Ascending aorta (tissue), 2 donors: Measurements from ENCODE around the gene ARHGAP20. TPM values are rescaled to one million over a fixed set of nuclear protein-coding genes. Genes with fewer than 3 reads are reported as not detected.
"Not testable (repeated sequence)": the region's sequence is repeated elsewhere in the genome, so short reads cannot be mapped to it uniquely, and the experiment has no call there.

Experiments used
- DNase-seq, 2 donors: peaks; one replicate each; pipeline ENCODE4 v3.0.0-alpha.2; 2019; ENCODE audit warnings: low spot score in 2 of 2
- H3K27ac ChIP-seq, 2 donors: fragments of 200-600 bp; sonication (generic); one replicate each; pipeline ENCODE4 v1.5.1; 2016 to 2017; ENCODE audit warnings: mild to moderate bottlenecking in 1 of 2
- H3K27me3 ChIP-seq: fragments of 200-600 bp; sonication (generic); one replicate; pipeline ENCODE4 v1.5.1; 2017
- H3K36me3 ChIP-seq, 2 donors: fragments of 200-600 bp; sonication (generic); one replicate each; pipeline ENCODE4 v1.5.1; 2016
- H3K4me1 ChIP-seq, 2 donors: fragments of 200-600 bp; sonication (generic); one replicate each; pipeline ENCODE4 v1.5.1; 2016 to 2017; ENCODE audit warnings: mild to moderate bottlenecking in 1 of 2
- H3K4me3 ChIP-seq, 2 donors: fragments of 200-600 bp; sonication (generic); one replicate each; pipeline ENCODE4 v1.5.1; 2016 to 2017; ENCODE audit warnings: mild to moderate bottlenecking in 1 of 2
- H3K9me3 ChIP-seq, 2 donors: fragments of 200-600 bp; sonication (generic); one replicate each; pipeline ENCODE4 v1.5.1; 2016
- intact Hi-C: fragments of 100-400 bp; cut with DNase I; formaldehyde crosslinking; loops from one replicate; pipeline ENCODE4 v1.15.1; 2023
- total RNA-seq: library from RNA; depleted of rRNA; stranded (reverse); fragments of >200 nt; gene quantifications from one replicate; pipeline ENCODE4 v1.1.0, GENCODE V29; 2016
- TF ChIP-seq, protein P1 (sequence below), 3 experiments: fragments of 200-600 bp in 2 of 3; fragments of 450-650 bp in 1 of 3; sonication (generic) in 2 of 3; IDR thresholded peaks; one replicate each; pipeline ENCODE4 v1.5.1; 2016 to 2019; ENCODE audit warnings: antibody characterized with exemption in 3 of 3, mild to moderate bottlenecking in 1 of 3, moderate library complexity in 1 of 3

ARHGAP20 gene
- total RNA-seq, 1 donor from 2014 or later, result 4.9 TPM

DNA sequence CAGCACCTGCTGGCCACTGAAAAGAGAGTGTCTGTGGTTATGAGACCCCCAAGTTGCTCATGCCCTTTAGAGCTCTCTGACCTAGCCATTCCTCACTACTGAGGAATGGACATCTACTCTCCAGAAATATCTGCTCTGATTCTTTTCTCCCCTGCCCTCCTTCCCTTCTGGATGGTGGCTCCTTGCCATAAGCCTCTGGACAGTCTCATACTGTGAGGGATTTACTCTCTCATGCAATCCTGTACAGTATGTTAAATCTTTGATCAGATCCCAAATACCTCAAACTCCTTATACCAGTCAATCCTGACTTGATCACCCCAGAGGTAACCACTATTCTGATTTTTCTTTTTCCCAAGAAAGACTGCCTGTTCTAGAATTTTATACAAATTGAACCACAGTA lies 80.7 kb downstream of the ARHGAP20 start:
- no peaks in the 10 kb centered on the region for H3K4me1 ChIP-seq
- TF ChIP-seq, protein P1, sequence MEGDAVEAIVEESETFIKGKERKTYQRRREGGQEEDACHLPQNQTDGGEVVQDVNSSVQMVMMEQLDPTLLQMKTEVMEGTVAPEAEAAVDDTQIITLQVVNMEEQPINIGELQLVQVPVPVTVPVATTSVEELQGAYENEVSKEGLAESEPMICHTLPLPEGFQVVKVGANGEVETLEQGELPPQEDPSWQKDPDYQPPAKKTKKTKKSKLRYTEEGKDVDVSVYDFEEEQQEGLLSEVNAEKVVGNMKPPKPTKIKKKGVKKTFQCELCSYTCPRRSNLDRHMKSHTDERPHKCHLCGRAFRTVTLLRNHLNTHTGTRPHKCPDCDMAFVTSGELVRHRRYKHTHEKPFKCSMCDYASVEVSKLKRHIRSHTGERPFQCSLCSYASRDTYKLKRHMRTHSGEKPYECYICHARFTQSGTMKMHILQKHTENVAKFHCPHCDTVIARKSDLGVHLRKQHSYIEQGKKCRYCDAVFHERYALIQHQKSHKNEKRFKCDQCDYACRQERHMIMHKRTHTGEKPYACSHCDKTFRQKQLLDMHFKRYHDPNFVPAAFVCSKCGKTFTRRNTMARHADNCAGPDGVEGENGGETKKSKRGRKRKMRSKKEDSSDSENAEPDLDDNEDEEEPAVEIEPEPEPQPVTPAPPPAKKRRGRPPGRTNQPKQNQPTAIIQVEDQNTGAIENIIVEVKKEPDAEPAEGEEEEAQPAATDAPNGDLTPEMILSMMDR (IDR thresholded peaks at IDR 0.05), result no peak
- DNase-seq, result no peak
- H3K36me3 ChIP-seq, result no peaks in the 10 kb centered on the region
- intact Hi-C loops, result no loop called here
- no peaks in the 10 kb centered on the region for H3K9me3 ChIP-seq
- H3K4me3 ChIP-seq, result no peak overlapping the region
- no peaks in the 10 kb centered on the region for H3K27me3 ChIP-seq
- H3K27ac ChIP-seq, result no peak overlapping the region

DNA sequence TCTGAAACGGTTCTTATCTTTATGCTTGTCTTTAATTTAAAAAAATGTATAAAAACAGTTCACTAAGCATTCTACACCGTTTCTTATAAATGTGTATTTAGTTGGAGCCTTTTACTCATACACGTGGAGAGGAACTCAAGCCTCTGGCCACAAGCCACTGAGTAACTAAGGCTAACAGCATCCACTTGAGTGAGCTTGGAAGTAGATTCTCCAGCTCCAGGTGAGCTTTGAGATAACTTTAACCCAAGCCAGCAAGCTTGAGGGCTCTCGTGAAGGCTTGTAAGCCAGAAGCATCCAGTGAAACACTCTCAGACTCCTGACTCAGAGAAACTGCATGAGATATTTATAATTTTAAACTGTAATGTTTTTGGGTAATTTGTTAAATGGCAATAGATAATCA lies 82.6 kb downstream of the ARHGAP20 start:
- no peaks in the 10 kb centered on the region for H3K27me3 ChIP-seq
- intact Hi-C loops, result no loop called here
- DNase-seq, result no peak
- no peaks in the 10 kb centered on the region for H3K4me1 ChIP-seq
- no peak overlapping the region for H3K4me3 ChIP-seq
- TF ChIP-seq, protein P1 (IDR thresholded peaks at IDR 0.05), result no peak
- H3K36me3 ChIP-seq, result no peaks in the 10 kb centered on the region
- no peak overlapping the region for H3K27ac ChIP-seq
- no peaks in the 10 kb centered on the region for H3K9me3 ChIP-seq

DNA sequence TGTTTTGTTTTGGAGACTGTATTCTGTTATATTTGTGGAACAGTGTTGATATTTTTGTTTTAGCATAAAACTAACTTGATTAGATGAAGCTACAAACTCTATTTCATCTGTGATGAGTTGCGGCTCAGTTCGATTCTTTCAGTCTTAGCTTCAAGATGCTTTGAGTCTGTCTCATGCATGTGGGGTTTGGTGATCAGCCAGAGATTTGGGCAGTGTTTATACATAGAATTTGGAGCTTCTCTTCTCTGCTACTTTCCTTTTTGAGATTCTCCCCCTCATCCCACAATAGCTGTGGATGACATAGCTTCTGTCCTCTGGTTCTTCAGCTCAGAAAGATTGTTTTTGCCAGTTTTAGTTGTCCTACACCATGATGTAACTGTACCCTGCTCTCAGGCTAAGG lies 90.4 kb downstream of the ARHGAP20 start:
- no peaks in the 10 kb centered on the region for H3K9me3 ChIP-seq
- intact Hi-C loops, result no loop called here
- H3K4me3 ChIP-seq, result no peak overlapping the region
- TF ChIP-seq, protein P1 (IDR thresholded peaks at IDR 0.05), result no peak
- H3K27ac ChIP-seq, result no peak overlapping the region
- no peaks in the 10 kb centered on the region for H3K4me1 ChIP-seq
- H3K36me3 ChIP-seq, result no peaks in the 10 kb centered on the region
- H3K27me3 ChIP-seq, result no peaks in the 10 kb centered on the region
- DNase-seq, result no peak

DNA sequence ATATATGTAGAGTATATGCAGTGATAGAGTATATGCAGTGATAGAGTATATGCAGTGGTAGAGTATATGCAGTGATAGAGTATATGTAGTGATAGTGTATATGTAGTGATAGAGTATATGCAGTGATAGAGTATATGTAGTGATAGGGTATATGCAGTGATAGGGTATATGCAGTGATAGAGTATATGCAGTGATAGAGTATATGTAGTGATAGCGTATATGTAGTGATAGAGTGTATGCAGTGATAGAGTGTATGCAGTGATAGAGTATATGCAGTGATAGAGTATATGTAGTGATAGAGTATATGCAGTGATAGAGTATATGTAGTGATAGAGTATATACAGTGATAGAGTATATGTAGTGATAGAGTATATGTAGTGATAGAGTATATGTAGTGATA lies 92.9 kb downstream of the ARHGAP20 start:
- intact Hi-C loops, result not testable (repeated sequence)

DNA sequence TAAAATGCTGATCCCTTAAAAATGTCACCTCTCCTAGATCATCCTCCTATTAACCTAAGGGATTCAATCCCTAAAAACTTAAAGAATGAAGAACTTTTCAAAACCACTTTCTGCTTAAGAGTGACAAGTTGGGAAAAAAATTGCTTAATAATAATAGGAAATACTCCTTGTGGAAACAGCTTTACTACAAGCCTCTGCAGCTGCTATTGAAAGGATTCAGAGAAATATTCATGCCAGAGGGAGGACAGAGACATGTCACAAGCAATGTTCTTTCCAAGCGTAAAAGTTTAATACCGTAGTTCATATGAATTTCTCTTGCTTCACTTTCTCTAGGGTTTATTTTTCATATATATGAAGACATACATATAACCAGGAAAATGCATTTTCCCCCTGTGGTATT lies 98.2 kb downstream of the ARHGAP20 start:
- intact Hi-C loops, result no loop called here
- Histone ChIP-seq H3K36me3 (no peaks in the 10 kb centered on the region), H3K4me3 (no peak overlapping the region), H3K9me3 (no peaks in the 10 kb centered on the region), H3K27me3 (no peaks in the 10 kb centered on the region), H3K27ac (no peak overlapping the region), H3K4me1 (no peaks in the 10 kb centered on the region)
- TF ChIP-seq, protein P1 (IDR thresholded peaks at IDR 0.05), result no peak
- DNase-seq, result no peak

More for the DNA sequence above, 92.9 kb downstream of the ARHGAP20 start:
- H3K9me3 ChIP-seq, H3K27ac ChIP-seq, H3K4me1 ChIP-seq, DNase-seq, H3K4me3 ChIP-seq, H3K27me3 ChIP-seq, H3K36me3 ChIP-seq: not testable (repeated sequence)

DNA sequence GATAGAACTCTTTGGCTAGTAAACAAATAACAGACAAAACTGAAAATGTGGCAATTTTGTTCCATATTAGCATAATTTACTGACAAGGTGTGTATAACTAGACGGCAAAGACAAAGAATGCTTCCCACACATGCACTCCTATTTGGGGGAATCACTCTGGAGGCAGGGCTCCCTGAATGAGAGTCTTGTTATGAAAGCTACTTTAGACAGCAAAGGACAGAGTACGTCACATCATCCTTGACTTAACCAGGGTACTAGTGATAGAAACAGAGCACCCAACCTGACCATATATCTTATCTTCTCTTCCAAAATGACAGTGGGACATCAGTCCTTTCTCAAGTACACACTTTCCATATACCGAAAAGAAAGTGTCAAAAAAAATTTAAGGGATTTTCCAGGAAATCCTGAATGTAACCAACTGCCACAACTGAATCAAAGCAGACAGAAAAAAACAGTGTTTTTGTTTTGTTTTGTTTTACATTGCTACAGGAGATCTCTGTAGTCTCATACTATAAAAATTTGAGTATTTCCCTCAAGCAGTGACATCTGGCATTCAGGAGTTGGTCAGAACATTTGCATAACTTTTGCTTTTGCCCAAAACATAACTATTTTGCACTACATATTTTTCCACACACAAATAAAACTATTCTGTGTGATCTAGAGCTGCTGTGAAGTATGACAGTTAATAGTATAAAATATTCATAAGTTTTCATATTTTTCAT lies 98.9 kb downstream of the ARHGAP20 start:
- TF ChIP-seq, protein P1 (IDR thresholded peaks at IDR 0.05), result no peak
- Histone ChIP-seq H3K27ac (no peak overlapping the region), H3K27me3 (no peaks in the 10 kb centered on the region), H3K4me3 (no peak overlapping the region), H3K4me1 (no peaks in the 10 kb centered on the region), H3K36me3 (no peaks in the 10 kb centered on the region), H3K9me3 (no peaks in the 10 kb centered on the region)
- intact Hi-C loops, result no loop called here
- DNase-seq, result no peak
